HepG2 (cell line): Measurements from ENCODE around the gene EDAR. TPM values are rescaled to one million over a fixed set of nuclear protein-coding genes. Genes with fewer than 3 reads are reported as not detected.

Source experiments
- ATAC-seq: fragments of 200-7000 bp; cut with Tn5 transposase; 3 replicates; pipeline ENCODE4 v1.9.1; 2020; ENCODE audit warnings: mild to moderate bottlenecking, moderate library complexity
- BruUV-seq: library from RNA; stranded (reverse); fragments of 400-500 nt; replicated peaks from 2 replicates; lab custom pipeline; 2021; lab: Mats Ljungman, UMichigan
- CTCF ChIA-PET: fragments of 300-600 bp; formaldehyde crosslinking; extraction: SDS; loops from one replicate; lab custom pipeline; 2021; ENCODE audit warnings: low total read pairs, inconsistent platforms, low intra/inter-chr PET ratio; lab: Yijun Ruan, JAX
- POLR2A ChIA-PET: fragments of 350-600 bp; sonication (Branson Sonifier 250); formaldehyde crosslinking; loops from one replicate; lab custom pipeline; 2020; ENCODE audit warnings: antibody characterized with exemption, inconsistent platforms; lab: Yijun Ruan, JAX
- DNase-seq: peaks from one replicate; pipeline ENCODE4 v3.0.0-alpha.2; 2015; ENCODE audit warnings: low spot score
- FAIRE-seq: peaks from 3 replicates; lab custom pipeline; 2011; peaks lifted over from hg19 to GRCh38; lab: Jason Lieb, UNC
- H2AFZ ChIP-seq: one replicate; pipeline ENCODE4 v1.6.1; 2011; ENCODE audit warnings: low read length, inconsistent platforms
- H3K27ac ChIP-seq: fragments of 300-600 bp; 3 replicates; pipeline ENCODE4 v1.8.0; 2011; ENCODE audit warnings: mixed run types, mild to moderate bottlenecking, mixed read lengths, low read length, inconsistent platforms; ENCODE audit not compliant: insufficient read depth; ENCODE audit errors: extremely low read length
- H3K27me3 ChIP-seq, 2 experiments: fragments of 200-600 bp in 1 of 2; 2 replicates in 1 of 2; 3 replicates in 1 of 2; pipeline versions ENCODE4 v1.6.0 to v1.8.0; 2011; ENCODE audit warnings: low read length in 2 of 2, mild to moderate bottlenecking in 2 of 2, moderate library complexity in 2 of 2, inconsistent platforms in 1 of 2; ENCODE audit not compliant: insufficient read depth in 2 of 2, control insufficient read depth in 1 of 2
- H3K36me3 ChIP-seq, 2 experiments: fragments of 200-600 bp in 1 of 2; replicated peaks in 1 of 2; 2 replicates in 1 of 2; 3 replicates in 1 of 2; pipeline versions ENCODE4 v1.5.1 to v1.8.0; 2011; ENCODE audit warnings: low read length in 2 of 2, inconsistent platforms in 1 of 2; ENCODE audit not compliant: insufficient read depth in 2 of 2, control insufficient read depth in 1 of 2
- H3K4me1 ChIP-seq: 2 replicates; pipeline ENCODE4 v1.5.1; 2012; ENCODE audit warnings: low read length, inconsistent platforms; ENCODE audit not compliant: insufficient read depth
- H3K4me2 ChIP-seq: 2 replicates; pipeline ENCODE4 v1.6.0; 2011; ENCODE audit warnings: low read depth, low read length, inconsistent platforms
- H3K4me3 ChIP-seq, 3 experiments: fragments of 200-600 bp in 1 of 3; sonication (generic), shearing (Covaris generic) in 1 of 3; replicated peaks in 1 of 3; 2 replicates each; pipeline ENCODE4 v1.5.1; 2011 to 2016; ENCODE audit warnings: low read length in 3 of 3, inconsistent platforms in 2 of 3, low read depth in 2 of 3, mild to moderate bottlenecking in 2 of 3, control low read depth in 1 of 3, mixed read lengths in 1 of 3; ENCODE audit not compliant: insufficient read depth in 1 of 3
- H3K79me2 ChIP-seq: one replicate; pipeline ENCODE4 v1.6.1; 2011; ENCODE audit warnings: low read length, inconsistent platforms; ENCODE audit not compliant: insufficient read depth
- H3K9ac ChIP-seq: 2 replicates; pipeline ENCODE4 v1.6.0; 2011; ENCODE audit warnings: mild to moderate bottlenecking, low read depth, low read length, inconsistent platforms; ENCODE audit not compliant: insufficient read depth
- H3K9me3 ChIP-seq: 2 replicates; pipeline ENCODE4 v1.5.1; 2012; ENCODE audit warnings: mild to moderate bottlenecking, low read length
- H4K20me1 ChIP-seq: 2 replicates; pipeline ENCODE4 v1.6.0; 2011; ENCODE audit warnings: inconsistent platforms, mild to moderate bottlenecking, low read length, moderate library complexity; ENCODE audit not compliant: insufficient read depth
- DZIP1 ChIP-seq: sonication (generic); formaldehyde crosslinking; IDR thresholded peaks from 2 replicates; pipeline ENCODE4 v1.5.0; 2020; ENCODE audit warnings: mild to moderate bottlenecking, missing genetic modification reagents
- EEA1 ChIP-seq: sonication (generic); formaldehyde crosslinking; IDR thresholded peaks from 2 replicates; pipeline ENCODE4 v1.5.1; 2020; ENCODE audit warnings: mild to moderate bottlenecking, missing genetic modification reagents, borderline replicate concordance
- EED ChIP-seq: sonication (generic); formaldehyde crosslinking; IDR thresholded peaks from 2 replicates; pipeline ENCODE4 v1.5.0; 2020; ENCODE audit warnings: mild to moderate bottlenecking, missing genetic modification reagents
- EHMT2 ChIP-seq: fragments of 200-600 bp; sonication (generic); IDR thresholded peaks from 2 replicates; pipeline ENCODE4 v1.7.0; 2017; ENCODE audit warnings: antibody characterized with exemption, low read depth, low read length, borderline replicate concordance
- HOXA9 ChIP-seq: sonication (generic); formaldehyde crosslinking; IDR thresholded peaks from 2 replicates; pipeline ENCODE4 v1.8.1; 2022; ENCODE audit warnings: missing genetic modification reagents, mild to moderate bottlenecking, moderate library complexity, borderline replicate concordance
- KDM1A ChIP-seq: IDR thresholded peaks from 2 replicates; pipeline ENCODE4 v1.6.1; 2016; ENCODE audit warnings: missing compliant biosample characterization
- NONO ChIP-seq, 2 experiments: fragments of 450-650 bp in 1 of 2; sonication (generic) in 1 of 2; formaldehyde crosslinking in 1 of 2; IDR thresholded peaks in 1 of 2; conservative IDR thresholded peaks in 1 of 2; 2 replicates each; pipeline versions ENCODE4 v1.6.1 to v1.8.0; 2017 to 2022; ENCODE audit warnings: mild to moderate bottlenecking in 1 of 2, missing genetic modification reagents in 1 of 2, moderate library complexity in 1 of 2
- NR2F1 ChIP-seq, 2 experiments: fragments of 450-650 bp in 1 of 2; formaldehyde crosslinking in 1 of 2; IDR thresholded peaks; 2 replicates each; pipeline versions ENCODE4 v1.5.0 to v1.6.1; 2016 to 2020; ENCODE audit warnings: mild to moderate bottlenecking in 1 of 2, missing compliant biosample characterization in 1 of 2, missing genetic modification reagents in 1 of 2, moderate library complexity in 1 of 2
- REST ChIP-seq, 2 experiments: IDR thresholded peaks; 2 replicates each; pipeline ENCODE4 v1.6.1; 2011 to 2012; ENCODE audit warnings: low read length in 2 of 2, borderline replicate concordance in 1 of 2, low read depth in 1 of 2, mild to moderate bottlenecking in 1 of 2, moderate library complexity in 1 of 2
- SIX4 ChIP-seq: sonication (generic); formaldehyde crosslinking; IDR thresholded peaks from 2 replicates; pipeline ENCODE4 v1.4.0; 2020; ENCODE audit warnings: missing genetic modification reagents
- ZBTB34 ChIP-seq: sonication (generic); formaldehyde crosslinking; IDR thresholded peaks from 2 replicates; pipeline ENCODE4 v1.8.0; 2022; ENCODE audit warnings: mild to moderate bottlenecking, missing genetic modification reagents
- ZNF432 ChIP-seq: sonication (generic); formaldehyde crosslinking; IDR thresholded peaks from 2 replicates; pipeline ENCODE4 v1.5.0; 2020; ENCODE audit warnings: missing genetic modification reagents, mild to moderate bottlenecking, borderline replicate concordance
- ZNF749 ChIP-seq: sonication (generic); formaldehyde crosslinking; IDR thresholded peaks from 2 replicates; pipeline ENCODE4 v1.8.0; 2022; ENCODE audit warnings: mild to moderate bottlenecking, missing genetic modification reagents, moderate library complexity, borderline replicate concordance
- WGBS: methylation state at CpG from one replicate; pipeline ENCODE4 v1.1.6; 2017; ENCODE audit warnings: low lambda C conversion rate; 5-methylcytosine and 5-hydroxymethylcytosine counted together
- in situ Hi-C: cut with HindIII; loops from 2 replicates; pipeline ENCODE4 v1.10.0; 2017; ENCODE audit warnings: low pct_unique_long_range_greater_than_20kb; ENCODE audit not compliant: extremely low pct_ligation_motif_present
- intact Hi-C: fragments of 100-400 bp; cut with micrococcal nuclease; formaldehyde crosslinking; loops from one replicate; pipeline ENCODE4 v1.10.0; 2022; ENCODE audit not compliant: unreplicated experiment
- polyA plus RNA-seq, 8 experiments: library from polyadenylated mRNA; depleted of rRNA in 3 of 8; stranded (reverse) in 7 of 8; unstranded in 1 of 8; fragments of >200 nt; fragmentation: Illumina TruSeq in 4 of 8; extraction: Trizol in 4 of 8; gene quantifications; 2 replicates each; pipeline versions ENCODE4 v1.2.1 to v1.2.3, GENCODE V29; 2011 to 2016; ENCODE audit warnings: low read depth in 4 of 8, missing spikeins in 1 of 8, mixed read lengths in 1 of 8; ENCODE audit not compliant: insufficient read depth in 1 of 8
- total RNA-seq, 5 experiments: library from RNA; depleted of rRNA; stranded (reverse); fragments of >200 nt; fragmentation: Illumina TruSeq; extraction: Trizol; gene quantifications; 2 replicates each; pipeline ENCODE4 v1.2.3, GENCODE V29; 2016; ENCODE audit warnings: low read depth in 1 of 5

The EDAR gene
- total and polyA plus RNA-seq, 2 of the 13 experiments (the other 11 are each of a cell fraction or from before 2014, with no cell fraction given), result not detected

- H3K27me3 ChIP-seq, result peaks cover 2 to 50% of the 10 kb centered on the region in 2 experiments; a peak in 4 of 5 replicates
- H3K36me3 ChIP-seq, result no peaks in the 10 kb centered on the region
- no peak overlapping the region for H2AFZ ChIP-seq
- H3K9ac ChIP-seq, result no peak overlapping the region
- no peaks in the 10 kb centered on the region for H4K20me1 ChIP-seq
- POLR2A ChIA-PET, result no interaction called here
- FAIRE-seq (no peak), ATAC-seq (no peak), DNase-seq (no peak)
- no peak overlapping the region for H3K4me2 ChIP-seq
- H3K9me3 ChIP-seq, result no peaks in the 10 kb centered on the region
- 42% methylated on average over 11 of the region's 11 CpGs for WGBS
- intact Hi-C loops (no loop called here), in situ Hi-C loops (no loop called here)
- CTCF ChIA-PET, result no interaction called here
- H3K4me1 ChIP-seq, result no peaks in the 10 kb centered on the region
- no peak overlapping the region for H3K27ac ChIP-seq
- no peak overlapping the region for H3K4me3 ChIP-seq
- H3K79me2 ChIP-seq, result no peaks in the 10 kb centered on the region
- TF ChIP-seq ZNF432 (CRISPR knock-in tag) (no peak), DZIP1 (CRISPR knock-in tag) (no peak), EEA1 (CRISPR knock-in tag) (no peak), REST (IDR thresholded peaks at IDR 0.05; ENCODE audit: borderline replicate concordance in 1 of 2, low read depth in 1 of 2, low read length in 2 of 2) (no peak), NONO (IDR thresholded peaks at IDR 0.05) (no peak), NONO (CRISPR knock-in tag; conservative IDR thresholded peaks at IDR 0.05) (no peak), SIX4 (CRISPR knock-in tag) (no peak), HOXA9 (no peak), NR2F1 (CRISPR knock-in tag; IDR thresholded peaks at IDR 0.05) (no peak), KDM1A (CRISPR knock-in tag) (no peak), EED (no peak), ZNF749 (CRISPR knock-in tag) (no peak), ZBTB34 (no peak), EHMT2 (no peak)
- TF ChIP-seq, all 625 proteins: peak for 0
- no TSS peak for BruUV-seq
These were observed 55.3 kb downstream of the EDAR start for GRCh38 chr2:108933691-108934117.
